Epidermal melanocyte (primary cell): Measurements from ENCODE around the gene SRRM2.

Experiments used
- DNase-seq: peaks from one replicate; pipeline ENCODE4 v3.0.0; 2011; ENCODE audit warnings: low spot score; ENCODE audit not compliant: insufficient read length

The SRRM2 gene

DNA sequence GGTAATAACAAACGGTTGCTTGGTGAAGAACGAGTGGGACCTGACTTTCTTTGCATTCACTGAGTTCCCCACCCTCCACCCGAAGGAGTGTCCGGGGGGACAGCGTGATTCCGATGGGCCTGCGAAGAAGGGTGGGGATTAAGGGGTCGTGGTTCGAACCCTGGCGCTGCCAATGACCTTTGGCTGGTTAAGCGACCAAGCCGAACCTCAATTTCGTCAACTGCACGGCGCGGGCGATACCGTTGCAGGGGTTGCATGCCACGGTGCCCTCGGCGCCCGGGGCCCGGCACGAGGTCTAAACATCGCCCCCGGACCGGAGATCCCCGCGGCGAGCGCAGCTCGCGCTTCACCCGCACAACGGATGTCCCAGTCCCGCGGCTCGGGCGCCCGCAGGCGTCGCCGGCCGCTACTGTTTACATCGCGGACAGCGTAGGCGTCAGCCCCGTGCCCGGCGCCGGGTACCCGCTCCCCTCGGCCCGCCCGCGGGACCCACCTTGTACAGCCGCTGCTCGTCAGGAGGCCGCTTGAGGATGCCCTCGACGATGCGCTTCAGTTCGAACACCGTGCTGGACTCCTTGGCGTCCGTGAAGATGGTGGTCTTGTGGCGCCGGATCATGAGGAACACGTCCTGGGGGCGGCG, 24.2 kb downstream of the SRRM2 start:
- no peak for DNase-seq

DNA sequence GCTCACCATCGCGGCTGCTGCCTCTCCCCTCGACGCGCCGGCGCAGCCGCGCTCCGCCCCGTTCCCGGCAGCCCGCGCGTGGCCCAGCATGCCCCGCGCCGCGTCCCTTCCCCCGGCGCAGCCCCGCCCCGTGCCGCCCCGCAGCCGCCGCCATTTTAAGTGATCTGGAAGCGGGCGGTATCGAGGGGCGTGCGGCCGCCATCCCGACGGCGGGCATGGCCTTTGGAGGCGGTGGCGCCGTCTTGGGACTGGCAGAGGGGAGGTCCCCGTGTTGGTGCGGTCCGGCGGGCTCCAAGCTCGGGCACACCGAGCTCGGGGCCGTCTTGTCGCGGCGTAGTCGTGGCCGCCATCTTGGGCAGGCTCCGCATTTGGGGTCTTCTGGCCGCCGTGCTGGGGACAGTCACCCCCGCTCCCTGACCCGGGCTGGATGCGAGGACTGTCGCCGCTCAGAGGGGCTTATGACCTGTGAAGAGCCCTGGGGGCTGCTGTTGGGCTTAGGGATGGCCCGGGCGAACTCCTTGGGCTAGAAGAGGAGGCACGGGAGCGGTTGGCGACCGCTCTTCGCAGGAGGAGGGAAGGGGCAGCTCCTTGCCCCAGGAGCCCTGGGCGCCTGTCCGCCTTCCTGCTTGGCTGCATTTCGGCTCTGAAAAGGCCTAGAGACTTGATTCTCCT, 24.9 kb downstream of the SRRM2 start, which contains the start of gene ELOB:
Gene ELOB (minus strand): TSS at position 50 of the 672 bp plus-strand sequence. CDS start 41 bp downstream, at position 9.
- peak; percentile 90 for DNase-seq

DNA sequence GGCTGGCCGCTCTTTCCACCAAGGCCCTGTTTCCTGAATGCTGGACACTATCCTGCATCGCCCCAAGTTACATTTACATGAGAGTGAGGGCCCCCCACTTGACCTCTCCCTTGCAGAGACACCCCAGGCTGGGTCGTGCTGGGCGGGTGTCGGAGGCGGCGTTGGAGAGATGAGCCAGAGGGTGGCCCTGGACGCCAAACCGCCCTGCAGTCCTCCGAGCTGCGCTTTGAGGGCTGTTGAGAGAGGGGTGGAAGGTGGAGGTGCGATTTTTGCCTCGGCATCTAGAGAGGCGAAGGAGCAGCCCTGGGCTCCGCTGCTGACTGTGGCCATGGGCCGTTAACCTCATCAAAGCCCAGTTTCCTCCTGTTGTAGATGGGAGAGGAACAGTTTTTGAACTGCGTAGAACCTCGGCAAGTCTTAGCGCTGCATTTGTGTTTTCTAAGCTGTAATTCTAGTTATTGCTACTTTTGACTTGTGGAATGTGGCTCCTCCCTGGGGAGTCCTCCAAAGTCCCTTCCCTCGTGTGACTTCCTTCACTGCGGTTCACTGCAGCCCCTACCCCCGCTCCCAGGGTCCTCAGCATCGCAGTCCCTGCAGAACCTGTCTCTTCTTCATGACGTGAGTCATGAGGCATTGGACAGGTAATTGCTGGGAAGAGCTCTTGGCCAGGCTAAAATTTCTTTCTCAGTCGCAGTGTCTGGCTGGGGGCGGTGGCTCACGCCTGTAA, 25.6 kb downstream of the SRRM2 start:
- no peak for DNase-seq

DNA sequence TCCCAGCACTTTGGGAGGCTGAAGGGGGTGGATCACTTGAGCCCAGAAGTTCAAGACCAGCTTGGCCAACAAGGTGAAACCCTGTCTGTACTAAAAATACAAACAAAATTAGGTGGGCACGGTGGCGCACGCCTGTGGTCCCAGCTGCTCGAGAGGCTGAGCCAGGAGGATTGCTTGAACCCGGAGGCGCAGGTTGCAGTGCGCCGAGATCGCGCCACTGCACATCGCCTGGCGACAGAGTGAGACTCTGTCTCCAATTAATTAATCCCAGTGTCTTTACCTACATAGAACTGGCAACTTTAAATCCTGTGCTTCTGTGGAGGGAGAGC, 26.2 kb downstream of the SRRM2 start:
- DNase-seq, result no peak

DNA sequence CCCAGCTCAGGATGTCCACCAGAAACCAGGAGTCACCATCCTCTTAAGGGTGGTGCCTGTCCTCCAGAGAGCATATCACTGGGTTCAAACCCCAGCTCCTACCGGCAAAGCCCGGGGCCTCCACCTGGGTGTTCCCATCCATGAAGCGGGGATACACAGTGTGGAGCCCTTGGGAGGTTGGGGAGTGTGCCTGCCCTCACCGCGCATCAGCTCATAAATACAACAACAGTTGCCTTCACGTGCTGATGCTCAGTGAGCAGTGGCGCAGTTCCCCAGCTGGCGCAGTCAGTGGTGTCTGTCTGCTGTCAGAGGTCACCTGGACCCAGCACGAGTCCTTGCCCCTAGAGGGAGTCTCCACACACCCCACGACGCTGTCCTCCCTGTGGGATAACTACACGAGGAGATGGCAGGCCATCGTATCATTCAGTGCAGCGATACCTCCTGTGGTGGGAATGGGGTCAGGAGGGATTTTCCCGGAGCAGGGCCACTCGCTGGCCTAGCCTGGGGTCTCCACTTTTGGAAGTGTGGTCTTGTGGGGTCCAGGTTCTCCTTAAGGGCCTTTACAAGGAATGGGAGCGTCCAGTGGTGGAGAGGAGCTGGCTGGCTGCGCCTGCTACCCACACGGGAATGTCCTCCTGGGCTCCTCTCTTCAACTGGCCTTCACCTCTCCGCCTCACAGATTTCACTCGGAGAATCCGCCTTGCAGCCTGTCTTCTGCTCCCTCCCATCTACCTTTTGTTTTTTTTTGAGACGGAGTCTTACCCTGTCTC, 26.9 kb downstream of the SRRM2 start:
- no peak for DNase-seq

DNA sequence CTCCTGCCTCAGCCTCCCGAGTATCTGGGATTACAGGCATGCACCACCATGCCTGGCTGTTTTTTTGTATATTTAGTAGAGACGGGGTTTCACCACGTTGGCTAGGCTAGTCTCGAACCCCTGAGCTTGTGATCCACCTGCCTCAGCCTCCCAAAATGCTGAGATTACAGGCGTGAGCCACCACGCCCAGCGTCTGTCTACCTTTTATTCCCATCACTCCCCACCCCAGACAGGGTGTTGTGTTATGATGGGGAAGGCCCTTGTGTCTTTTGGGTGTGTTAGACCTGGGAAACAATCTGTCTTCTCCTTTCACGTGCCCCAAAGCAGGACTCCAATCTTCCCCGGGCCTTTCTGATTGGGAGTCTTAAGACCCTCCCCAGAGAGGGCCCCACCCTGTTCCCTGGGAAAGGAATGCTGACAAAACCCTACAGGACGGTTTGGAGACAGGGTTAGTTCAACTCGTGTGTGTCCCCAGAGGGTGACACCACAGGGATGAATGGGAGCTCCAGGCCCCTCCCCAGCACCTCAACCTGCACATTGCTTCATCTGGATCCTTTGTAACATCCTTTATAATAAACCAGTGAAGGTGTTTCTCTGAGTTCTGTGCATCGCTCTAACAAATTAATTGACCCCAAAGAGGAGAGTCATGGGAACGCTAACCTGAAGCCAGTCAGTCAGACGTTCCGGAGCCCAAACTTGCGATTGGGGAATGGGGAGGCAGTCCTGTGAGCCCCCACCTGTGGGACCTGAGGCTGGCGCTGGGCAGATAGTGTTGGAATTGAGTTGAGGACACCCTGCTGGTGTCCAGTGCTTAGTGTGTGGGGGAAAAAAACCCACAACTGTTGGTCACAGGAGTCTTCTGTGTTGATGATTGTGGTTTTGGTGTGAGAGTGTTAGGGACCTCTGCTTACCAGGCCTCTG, 27.8 kb downstream of the SRRM2 start:
- no peak for DNase-seq

DNA sequence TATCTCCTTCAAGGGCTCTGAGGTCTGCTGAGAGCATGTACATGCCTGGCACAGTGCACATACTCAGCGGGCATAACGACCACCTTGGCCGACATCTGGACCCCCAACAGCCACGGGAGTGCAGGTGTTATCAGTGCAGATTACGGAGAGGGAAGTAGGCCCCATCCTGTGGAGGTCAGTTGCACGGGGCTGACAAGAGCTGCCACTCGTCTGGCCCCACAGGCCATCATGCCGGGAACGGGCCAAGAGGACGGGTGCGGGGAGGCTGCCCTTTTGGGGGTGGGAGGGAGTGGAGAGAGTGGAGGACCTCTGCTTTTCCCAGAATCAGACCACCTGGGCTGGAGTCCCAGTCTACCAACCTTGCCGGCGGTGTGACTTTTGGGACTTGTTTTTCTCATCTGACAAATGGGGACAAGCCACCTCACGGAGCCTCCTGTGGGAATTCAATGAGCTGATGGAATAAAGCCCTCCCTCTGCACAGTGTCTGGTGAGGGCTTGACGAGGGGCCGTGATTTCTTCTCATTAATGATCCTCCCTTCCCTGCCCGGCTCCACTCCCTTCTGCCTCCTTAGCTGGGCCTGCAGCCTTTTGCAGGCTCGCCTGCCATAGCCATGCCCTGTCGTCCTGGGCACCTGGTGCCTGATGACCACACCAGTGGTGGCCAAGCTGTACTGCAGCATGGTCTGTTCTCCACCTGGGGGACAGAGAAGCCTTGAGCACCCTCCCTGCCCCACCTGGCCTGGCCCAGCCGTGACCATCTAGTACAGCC, 30.3 kb downstream of the SRRM2 start:
- no peak for DNase-seq

DNA sequence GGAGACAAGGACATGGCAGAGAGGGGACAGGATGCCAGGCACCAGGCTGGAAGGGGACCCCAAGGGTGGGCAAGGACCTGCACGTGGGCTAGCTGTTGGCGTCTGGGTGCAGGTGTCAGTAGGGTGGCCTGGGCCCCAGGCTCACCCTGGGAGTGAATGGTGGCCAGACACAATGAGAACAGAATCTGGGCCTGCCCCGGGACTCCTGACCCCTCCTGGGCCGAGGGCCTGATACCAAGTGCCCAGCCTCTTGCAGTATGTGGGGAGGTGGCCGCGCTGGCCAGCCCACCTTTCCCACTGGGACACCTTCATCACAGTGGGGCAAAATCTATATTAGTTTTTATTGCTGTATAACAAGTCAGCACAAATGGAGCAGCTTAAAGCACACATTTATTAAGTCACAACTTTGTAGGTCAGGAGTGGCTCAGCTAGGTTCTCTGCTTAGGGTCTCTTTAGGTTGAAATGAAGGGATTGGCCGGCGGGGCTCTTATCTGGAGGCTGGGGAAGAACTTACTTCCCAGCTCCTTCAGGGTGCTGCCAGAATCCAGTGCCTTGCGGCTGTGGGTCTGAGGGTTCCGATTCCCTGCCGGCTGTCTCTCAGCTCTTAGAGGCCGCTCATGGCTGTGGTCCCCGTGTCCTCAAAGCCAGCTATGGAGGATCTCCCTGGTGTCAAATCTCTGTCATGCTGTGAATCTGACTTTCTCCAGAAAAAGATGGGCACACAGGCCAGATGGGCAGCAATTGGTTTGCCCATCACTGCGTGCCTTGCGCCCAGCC, 31.3 kb downstream of the SRRM2 start:
- no peak for DNase-seq

DNA sequence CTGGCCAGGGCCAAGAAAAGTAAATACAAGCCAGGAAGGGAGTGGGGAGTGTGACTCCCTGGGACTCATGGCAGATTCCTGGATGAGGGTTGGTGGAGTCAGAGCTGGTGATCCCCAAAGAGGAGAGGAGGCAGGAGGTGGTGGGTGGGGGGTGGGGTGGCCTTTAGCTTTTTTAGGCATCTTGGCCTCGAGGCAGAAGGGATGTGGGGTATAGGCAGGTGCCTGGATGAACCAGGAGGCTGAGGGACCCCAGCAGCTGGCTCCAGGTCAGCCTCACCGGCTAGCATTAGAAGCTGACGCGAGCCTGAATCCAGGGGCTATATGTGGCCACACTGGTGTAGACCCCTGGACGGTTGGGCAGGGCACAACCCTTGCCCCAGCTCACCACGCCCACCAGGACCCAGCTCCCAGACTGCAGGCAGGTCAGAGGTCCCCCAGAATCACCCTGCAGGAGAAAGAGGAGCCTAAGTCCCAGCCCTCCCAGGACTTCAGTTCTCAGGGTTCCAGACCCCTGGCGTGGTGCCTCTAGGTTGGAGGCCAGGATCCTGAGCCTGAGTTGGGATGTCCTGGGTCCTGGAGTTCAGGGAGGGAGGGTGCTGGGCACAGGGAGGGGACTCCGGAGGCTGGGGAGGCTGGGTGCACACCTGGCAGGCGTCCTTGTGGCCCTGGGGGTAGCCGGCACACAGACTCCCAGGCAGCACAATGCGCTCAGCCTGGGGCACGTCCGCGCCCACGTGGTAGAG, 32.1 kb downstream of the SRRM2 start:
- no peak for DNase-seq

DNA sequence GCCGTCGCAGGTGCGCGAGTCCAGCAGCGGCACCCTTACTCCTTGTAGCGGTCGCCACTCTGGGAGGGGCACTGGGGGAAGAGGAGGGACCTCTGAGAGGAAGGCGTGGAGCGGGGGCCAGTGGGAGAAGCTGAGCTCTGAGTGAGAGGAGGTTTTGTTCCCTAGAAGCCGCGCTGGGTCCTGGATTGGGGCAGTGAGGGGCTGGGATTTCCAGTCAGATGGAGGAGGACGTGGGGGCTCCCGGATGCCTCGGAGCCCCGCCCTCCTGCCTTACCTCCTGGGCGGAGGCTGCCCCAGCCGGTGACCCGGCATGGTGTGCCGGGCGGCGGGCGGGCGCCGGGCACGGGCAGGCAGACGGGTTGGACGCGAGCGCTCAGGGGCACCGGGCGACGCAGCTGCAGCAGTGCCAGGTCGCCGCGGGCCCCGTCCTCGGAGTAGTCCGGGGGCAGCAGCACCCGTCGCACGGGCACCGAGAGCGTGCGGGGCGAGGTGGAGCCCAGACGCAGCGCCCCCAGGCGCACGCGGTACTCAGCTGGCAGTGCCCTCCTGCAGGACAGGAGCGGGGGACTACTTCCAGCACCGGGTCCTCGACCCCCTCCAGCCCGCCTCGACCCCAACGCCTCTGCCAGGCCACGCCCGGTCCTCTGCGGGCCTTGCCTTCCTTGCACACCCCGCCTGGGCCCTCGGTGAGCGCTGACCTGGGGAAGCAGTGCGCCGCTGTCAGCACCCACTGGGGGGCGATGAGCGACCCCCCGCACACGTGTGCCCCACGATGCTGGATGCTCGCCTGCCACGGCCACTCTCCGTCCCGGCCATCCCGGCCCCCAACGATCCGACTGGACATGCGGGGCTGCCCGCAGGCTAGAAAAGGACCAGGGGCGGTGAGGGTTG, 32.9 kb downstream of the SRRM2 start:
- DNase-seq, result no peak

DNA sequence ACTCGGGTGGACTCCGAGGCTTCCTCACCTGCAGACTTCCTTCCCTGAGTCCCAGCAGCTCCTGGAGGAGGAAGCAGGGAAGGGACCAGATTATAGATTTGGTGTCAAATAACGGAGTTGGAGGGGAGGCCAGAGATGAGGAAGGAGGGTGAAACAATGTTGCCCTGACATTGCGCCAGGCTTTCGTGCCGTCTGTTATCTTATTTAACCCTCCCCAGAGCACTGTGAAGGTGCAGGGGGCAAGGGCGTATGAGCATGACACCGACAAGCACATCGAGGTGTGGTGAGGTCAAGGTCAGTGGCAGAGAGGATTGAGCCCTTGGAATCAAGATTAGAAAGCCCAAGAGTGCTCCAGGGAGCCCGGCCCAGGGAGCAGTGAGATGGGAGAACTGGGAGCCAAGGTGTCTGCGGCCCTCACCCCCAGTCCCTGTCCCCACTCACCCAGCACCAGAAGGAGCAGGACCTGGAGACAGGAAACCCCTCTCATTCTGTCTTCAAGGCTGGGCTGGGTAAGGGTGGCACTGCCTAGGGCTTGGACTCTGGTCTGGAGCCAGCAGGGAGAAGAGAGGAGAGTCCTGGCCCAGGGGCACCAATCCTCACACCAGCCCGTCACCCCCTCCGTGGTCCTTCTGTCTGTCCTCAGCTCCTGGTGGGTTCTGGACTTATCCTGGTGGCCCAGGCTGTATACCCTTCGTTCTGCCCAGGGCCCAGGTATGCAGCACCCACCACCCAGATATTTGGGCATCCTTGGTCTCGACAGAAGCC, 33.8 kb downstream of the SRRM2 start:
- no peak for DNase-seq

DNA sequence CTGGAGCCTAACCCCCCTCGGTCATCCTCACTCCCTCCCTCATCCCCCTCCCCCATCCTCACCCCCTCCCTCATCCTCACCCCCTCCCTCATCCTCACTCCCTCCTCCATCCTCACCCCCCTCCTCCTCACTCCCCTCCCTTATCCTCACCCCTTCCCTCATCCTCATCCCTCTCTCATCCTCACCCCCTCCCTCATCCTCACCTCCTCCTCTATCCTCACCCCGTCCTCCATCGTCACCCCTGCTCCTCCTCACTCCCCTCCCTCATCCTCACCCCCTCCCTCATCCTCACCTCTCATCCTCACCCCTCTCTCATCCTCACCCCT, 34.4 kb downstream of the SRRM2 start:
- no peak for DNase-seq

DNA sequence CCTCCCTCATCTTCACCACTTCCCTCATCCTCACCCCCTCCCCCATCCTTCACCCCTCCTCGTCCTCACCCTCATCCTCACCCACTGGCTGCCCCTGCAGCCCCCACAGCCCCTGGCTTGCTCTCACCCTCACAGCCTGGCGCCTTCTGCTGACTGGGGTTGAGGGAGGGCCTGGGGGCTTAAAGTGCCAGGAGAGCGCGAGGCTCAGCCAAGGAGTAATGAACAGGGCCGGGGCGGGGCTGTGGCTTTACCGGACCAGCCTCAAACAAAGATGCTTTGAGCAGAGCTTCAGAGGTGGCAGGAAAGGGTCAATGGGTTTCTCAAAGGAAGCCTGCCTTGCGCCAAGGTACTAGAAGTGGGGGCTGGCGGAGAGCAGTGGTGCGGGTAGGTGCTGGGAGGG, 35.0 kb downstream of the SRRM2 start, which contains the start of gene PRSS33:
Gene PRSS33 (minus strand): TSS at position 155 of the 400 bp plus-strand sequence. CDS start 1,013 bp downstream, outside the sequence.
- no peak for DNase-seq

DNA sequence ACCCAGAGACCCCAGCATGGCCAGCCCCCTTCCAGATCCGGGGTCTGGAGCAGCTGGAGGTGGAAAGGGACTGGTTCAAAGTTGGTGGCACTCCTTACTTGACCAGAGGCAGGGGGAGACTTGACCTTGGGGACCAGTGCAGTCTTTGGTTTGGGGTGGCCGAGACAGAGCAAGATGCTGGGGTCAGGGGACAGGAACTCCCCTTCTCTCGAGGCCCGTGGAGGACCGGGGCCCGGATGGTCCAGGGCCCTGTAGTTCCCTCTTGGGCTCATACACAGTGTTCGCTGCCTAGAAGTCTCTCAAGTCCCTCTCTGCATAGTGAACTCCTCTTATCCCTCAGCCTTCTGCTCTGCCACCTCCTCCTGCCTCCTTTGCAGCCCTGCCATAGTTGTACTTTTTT, 35.5 kb downstream of the SRRM2 start:
- DNase-seq, result no peak

DNA sequence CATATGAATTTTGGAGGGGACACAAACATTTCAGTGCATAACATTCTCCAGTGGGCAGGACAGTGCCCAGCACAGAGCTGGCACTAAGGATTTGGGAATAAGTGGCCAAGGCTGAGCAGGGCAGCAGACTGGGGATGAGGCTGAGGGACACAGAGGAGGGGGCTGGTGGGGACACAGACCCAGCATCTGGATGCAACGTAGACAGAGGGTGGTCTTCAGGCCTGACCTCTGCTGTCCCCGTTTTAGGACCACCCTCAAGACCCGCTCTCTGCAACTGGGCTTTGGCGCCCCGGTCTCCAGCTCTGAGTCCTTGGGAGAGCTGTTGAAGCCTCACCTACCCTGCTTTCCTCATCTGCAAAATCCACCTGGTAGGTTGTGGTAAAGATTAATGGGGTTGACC, 38.2 kb downstream of the SRRM2 start:
- no peak for DNase-seq

DNA sequence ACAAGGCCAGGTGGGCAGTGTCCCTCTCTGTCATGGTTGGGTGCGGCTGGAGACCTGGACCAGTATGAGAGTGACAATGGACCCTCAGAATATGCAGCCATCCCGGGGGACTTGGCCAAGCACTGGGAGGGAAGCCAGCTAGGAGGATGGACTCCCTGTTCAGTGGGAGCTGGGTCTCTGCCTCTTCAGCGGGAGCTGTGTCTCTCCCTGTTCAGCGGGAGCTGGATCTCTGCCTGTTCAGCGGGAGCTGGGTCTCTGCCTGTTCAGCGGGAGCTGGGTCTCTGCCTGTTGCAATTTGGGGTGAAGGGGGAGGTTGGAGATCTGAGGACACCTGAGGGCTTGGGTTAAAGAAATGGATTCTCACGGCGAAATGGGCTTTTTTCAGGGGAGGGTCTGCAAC, 38.7 kb downstream of the SRRM2 start:
- no peak for DNase-seq

DNA sequence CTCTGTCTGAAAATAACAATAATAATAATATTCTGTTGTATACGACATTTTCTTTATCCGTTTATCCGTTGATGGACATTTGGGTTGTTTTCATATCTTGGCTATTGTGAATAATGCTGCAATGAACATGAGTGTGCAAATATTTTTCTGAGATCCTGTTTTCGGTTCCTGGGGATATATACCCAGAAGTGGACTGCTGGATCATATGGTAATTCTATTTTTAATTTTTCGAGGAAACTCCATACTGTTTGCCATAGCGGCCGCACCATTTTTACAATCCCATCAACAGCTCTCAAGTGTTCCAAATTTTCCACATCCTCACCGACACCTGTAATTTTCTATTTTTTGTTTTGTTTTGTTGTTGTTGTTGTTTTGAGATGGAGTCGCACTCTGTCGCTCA, 40.5 kb downstream of the SRRM2 start:
- DNase-seq, result no peak
